ENCODE results near the gene LAIR2. TPM values are rescaled to one million over a fixed set of nuclear protein-coding genes. Genes with fewer than 3 reads are reported as not detected.

LAIR2 gene
- total and polyA plus RNA-seq, 4 donors = 0.19 to 0.24 TPM; not detected in 2

DNA sequence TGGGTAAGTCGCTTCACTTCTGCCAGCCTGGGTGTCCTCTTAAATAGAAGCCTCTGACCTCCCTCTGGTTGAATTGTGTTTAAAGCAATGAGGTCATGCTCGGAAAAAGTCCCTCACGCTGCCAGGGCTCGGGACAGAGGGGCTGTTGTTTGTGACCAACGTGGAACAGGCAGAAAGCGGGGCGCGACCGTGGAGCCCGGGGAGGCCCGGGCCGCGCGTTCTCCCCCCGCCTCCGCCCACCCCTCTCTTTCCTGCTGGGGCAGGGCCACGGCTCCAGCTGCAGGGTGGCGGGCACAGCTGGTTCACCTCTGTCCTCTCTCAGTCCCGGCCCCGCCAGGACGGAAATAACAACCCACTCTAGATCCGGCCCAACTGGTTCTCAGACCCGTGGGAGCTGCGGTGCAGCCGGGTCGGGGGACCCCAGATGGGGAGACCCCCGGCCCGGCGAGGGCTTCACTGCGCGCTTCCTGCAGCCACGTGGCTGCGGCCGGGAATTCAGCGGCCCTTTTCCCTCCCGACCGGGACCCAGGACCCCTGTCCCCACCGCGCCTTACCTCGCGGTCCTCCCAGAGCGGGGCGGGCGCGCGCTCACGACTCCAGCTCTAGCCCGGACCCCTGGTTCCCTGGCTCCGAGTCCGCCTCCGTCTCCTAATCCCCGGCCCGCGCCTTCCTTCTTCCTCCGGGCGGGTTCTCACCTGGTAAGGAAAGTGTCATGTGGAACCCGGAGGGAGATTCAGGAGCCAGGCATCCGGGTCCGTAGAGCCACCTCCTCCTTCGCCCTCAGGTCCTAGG, 31.4 kb upstream of the LAIR2 start:
- no peaks in the 10 kb centered on the region for H3K36me3 ChIP-seq (ENCODE audit: control insufficient read depth in 4 of 4, insufficient read depth in 3 of 4, low read depth in 1 of 4, low read length in 3 of 4)
- H3K9me3 ChIP-seq (ENCODE audit: control insufficient read depth in 4 of 4, low read length in 3 of 4) = no peaks in the 10 kb centered on the region
- no peak for DNase-seq (ENCODE audit: low spot score)
- TF ChIP-seq RAD21 (IDR thresholded peaks at IDR 0.05) (no peak), NR2F2 (IDR thresholded peaks at IDR 0.05) (peak; percentile 20)
- peaks cover 0 to 7% (median 2%) of the 10 kb centered on the region in 4 donors for H3K27me3 ChIP-seq (ENCODE audit: control insufficient read depth in 4 of 4, insufficient read depth in 4 of 4, low read length in 3 of 4)
- H3K4me1 ChIP-seq (ENCODE audit: control insufficient read depth in 4 of 4, insufficient read depth in 4 of 4, low read length in 3 of 4) = peaks cover 0 to 4% (median 1%) of the 10 kb centered on the region in 4 donors
- peak overlapping the region; percentile 15 to 25 for H3K27ac ChIP-seq (ENCODE audit: low read depth in 1 of 2, low read length in 2 of 2)
- WGBS = 5% methylated on average over 60 of the region's 60 CpGs
- H3K4me3 ChIP-seq (ENCODE audit: low read depth in 1 of 3, low read length in 3 of 3) = peak overlapping the region in 1 of 3 donors; percentile 25
- H3K9ac ChIP-seq (ENCODE audit: low read depth in 1 of 2, low read length in 2 of 2) = no peak overlapping the region

DNA sequence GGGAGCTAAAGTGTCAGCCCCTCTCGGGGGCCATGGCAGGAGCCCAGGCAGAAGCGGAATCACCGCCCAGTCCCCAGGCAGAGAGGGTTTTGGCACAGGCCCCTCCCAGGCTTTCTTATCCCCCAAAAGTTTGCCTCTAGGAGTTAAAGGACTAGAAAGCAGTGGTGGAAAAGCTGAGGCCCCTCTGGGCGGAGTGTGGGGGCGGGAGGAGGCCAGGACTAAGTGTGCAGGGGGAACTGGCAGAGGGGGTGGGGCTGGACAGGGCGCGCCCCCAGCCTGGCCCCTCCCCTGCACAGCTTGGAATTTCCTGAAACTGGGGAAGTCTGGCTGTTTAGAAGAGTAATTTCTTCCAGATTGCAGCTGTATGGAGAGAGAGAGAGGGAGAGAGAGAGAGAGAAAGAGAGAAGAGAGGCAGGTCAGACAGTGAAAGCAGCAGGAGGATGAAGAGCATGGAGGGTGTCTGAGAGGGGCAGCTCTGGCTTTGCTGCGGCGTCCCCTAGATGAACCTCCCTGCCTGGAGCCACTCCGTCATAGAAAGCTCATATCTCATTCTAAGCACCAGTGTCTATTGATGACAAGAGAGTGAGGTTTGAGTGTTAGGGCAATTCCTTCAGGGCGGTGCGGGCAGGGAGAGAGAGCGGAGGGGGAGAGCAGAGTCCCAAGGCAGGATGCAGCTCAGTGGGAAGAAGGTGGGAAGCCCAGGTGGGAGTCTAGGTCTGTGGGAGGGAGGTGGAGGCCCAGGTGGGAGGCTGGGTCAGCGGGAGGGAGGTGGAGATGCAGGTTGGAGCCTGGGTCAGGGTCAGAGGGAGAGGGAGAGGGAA, 29.4 kb upstream of the LAIR2 start, which contains the start of gene CDC42EP5:
CDC42EP5 (minus strand) TSS at position 226 of the 821 bp plus-strand sequence. CDS start 7,749 bp downstream, outside the sequence.
- H3K36me3 ChIP-seq (ENCODE audit: control insufficient read depth in 4 of 4, insufficient read depth in 3 of 4, low read depth in 1 of 4, low read length in 3 of 4) = no peaks in the 10 kb centered on the region
- peak within 1 kb of the TSS; percentile 32 to 35 for H3K27ac ChIP-seq (ENCODE audit: low read depth in 1 of 2, low read length in 2 of 2)
- no peaks in the 10 kb centered on the region for H3K9me3 ChIP-seq (ENCODE audit: control insufficient read depth in 4 of 4, low read length in 3 of 4)
- no peak for TF ChIP-seq TAF1 (conservative IDR thresholded peaks at IDR 0.05)
- no peak for TF ChIP-seq GABPA (IDR thresholded peaks at IDR 0.05 in 1 of 2, conservative IDR thresholded peaks at IDR 0.05 in 1 of 2)
- no peak for TF ChIP-seq YY1 (IDR thresholded peaks at IDR 0.05)
- TF ChIP-seq RAD21 (IDR thresholded peaks at IDR 0.05) = no peak
- TF ChIP-seq RXRA (IDR thresholded peaks at IDR 0.05) = peak in 1 of 2 donors; percentile 22
- peak; percentile 41 for TF ChIP-seq SP1 (IDR thresholded peaks at IDR 0.05)
- H3K9ac ChIP-seq (ENCODE audit: low read depth in 1 of 2, low read length in 2 of 2) = peak within 1 kb of the TSS in 1 of 2 donors; percentile 13
- H3K27me3 ChIP-seq (ENCODE audit: control insufficient read depth in 4 of 4, insufficient read depth in 4 of 4, low read length in 3 of 4) = peaks cover 0 to 7% (median 2%) of the 10 kb centered on the region in 4 donors
- no peak for DNase-seq (ENCODE audit: low spot score)
- peaks cover 0 to 4% (median 1%) of the 10 kb centered on the region in 4 donors for H3K4me1 ChIP-seq (ENCODE audit: control insufficient read depth in 4 of 4, insufficient read depth in 4 of 4, low read length in 3 of 4)
- 21% methylated on average over 14 of the region's 14 CpGs for WGBS
- H3K4me3 ChIP-seq (ENCODE audit: low read depth in 1 of 3, low read length in 3 of 3) = peak within 1 kb of the TSS in 1 of 3 donors; percentile 35

DNA sequence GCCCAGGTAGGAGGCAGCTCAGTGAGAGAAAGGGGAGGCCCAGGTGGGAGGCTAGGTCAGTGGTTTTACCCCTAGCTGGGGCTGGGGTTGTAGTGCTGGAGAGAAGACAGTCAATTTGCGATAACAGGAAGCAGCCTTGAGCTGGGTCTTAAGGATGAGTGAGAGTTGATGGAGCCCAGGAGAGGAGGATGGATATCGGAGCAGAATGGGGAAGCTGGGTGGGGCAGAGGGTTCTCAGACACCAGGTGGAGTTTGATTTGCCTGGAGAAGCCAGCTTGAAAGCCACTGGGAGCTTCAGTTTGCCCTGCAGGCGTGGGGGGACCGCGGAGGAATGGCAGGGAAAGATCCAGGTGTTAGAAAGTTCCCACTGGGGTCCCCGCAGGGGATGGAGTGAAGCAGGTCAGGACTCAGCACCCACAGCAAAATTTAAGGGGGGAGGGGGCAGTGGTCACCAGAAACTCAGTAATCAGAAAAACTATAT, 28.7 kb upstream of the LAIR2 start:
- no peak overlapping the region for H3K9ac ChIP-seq (ENCODE audit: low read depth in 1 of 2, low read length in 2 of 2)
- peak overlapping the region; percentile 25 to 32 for H3K27ac ChIP-seq (ENCODE audit: low read depth in 1 of 2, low read length in 2 of 2)
- H3K4me1 ChIP-seq (ENCODE audit: control insufficient read depth in 4 of 4, insufficient read depth in 4 of 4, low read length in 3 of 4) = peaks cover 0 to 4% (median 1%) of the 10 kb centered on the region in 4 donors
- no peaks in the 10 kb centered on the region for H3K36me3 ChIP-seq (ENCODE audit: control insufficient read depth in 4 of 4, insufficient read depth in 3 of 4, low read depth in 1 of 4, low read length in 3 of 4)
- no peak for TF ChIP-seq GABPA (IDR thresholded peaks at IDR 0.05 in 1 of 2, conservative IDR thresholded peaks at IDR 0.05 in 1 of 2)
- TF ChIP-seq, protein P1, sequence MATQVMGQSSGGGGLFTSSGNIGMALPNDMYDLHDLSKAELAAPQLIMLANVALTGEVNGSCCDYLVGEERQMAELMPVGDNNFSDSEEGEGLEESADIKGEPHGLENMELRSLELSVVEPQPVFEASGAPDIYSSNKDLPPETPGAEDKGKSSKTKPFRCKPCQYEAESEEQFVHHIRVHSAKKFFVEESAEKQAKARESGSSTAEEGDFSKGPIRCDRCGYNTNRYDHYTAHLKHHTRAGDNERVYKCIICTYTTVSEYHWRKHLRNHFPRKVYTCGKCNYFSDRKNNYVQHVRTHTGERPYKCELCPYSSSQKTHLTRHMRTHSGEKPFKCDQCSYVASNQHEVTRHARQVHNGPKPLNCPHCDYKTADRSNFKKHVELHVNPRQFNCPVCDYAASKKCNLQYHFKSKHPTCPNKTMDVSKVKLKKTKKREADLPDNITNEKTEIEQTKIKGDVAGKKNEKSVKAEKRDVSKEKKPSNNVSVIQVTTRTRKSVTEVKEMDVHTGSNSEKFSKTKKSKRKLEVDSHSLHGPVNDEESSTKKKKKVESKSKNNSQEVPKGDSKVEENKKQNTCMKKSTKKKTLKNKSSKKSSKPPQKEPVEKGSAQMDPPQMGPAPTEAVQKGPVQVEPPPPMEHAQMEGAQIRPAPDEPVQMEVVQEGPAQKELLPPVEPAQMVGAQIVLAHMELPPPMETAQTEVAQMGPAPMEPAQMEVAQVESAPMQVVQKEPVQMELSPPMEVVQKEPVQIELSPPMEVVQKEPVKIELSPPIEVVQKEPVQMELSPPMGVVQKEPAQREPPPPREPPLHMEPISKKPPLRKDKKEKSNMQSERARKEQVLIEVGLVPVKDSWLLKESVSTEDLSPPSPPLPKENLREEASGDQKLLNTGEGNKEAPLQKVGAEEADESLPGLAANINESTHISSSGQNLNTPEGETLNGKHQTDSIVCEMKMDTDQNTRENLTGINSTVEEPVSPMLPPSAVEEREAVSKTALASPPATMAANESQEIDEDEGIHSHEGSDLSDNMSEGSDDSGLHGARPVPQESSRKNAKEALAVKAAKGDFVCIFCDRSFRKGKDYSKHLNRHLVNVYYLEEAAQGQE (IDR thresholded peaks at IDR 0.05) = no peak
- TF ChIP-seq FOXA2 (IDR thresholded peaks at IDR 0.05) = no peak
- TF ChIP-seq RXRA (IDR thresholded peaks at IDR 0.05) = no peak
- no peak for TF ChIP-seq RAD21 (IDR thresholded peaks at IDR 0.05)
- TF ChIP-seq, protein P2, sequence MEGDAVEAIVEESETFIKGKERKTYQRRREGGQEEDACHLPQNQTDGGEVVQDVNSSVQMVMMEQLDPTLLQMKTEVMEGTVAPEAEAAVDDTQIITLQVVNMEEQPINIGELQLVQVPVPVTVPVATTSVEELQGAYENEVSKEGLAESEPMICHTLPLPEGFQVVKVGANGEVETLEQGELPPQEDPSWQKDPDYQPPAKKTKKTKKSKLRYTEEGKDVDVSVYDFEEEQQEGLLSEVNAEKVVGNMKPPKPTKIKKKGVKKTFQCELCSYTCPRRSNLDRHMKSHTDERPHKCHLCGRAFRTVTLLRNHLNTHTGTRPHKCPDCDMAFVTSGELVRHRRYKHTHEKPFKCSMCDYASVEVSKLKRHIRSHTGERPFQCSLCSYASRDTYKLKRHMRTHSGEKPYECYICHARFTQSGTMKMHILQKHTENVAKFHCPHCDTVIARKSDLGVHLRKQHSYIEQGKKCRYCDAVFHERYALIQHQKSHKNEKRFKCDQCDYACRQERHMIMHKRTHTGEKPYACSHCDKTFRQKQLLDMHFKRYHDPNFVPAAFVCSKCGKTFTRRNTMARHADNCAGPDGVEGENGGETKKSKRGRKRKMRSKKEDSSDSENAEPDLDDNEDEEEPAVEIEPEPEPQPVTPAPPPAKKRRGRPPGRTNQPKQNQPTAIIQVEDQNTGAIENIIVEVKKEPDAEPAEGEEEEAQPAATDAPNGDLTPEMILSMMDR (IDR thresholded peaks at IDR 0.05; ENCODE audit: low read depth, low read length, missing input control) = no peak
- H3K27me3 ChIP-seq (ENCODE audit: control insufficient read depth in 4 of 4, insufficient read depth in 4 of 4, low read length in 3 of 4) = peaks cover 0 to 7% (median 2%) of the 10 kb centered on the region in 4 donors
- H3K4me3 ChIP-seq (ENCODE audit: low read depth in 1 of 3, low read length in 3 of 3) = no peak overlapping the region
- DNase-seq (ENCODE audit: low spot score) = no peak
- 66% methylated on average over 6 of the region's 6 CpGs for WGBS
- no peaks in the 10 kb centered on the region for H3K9me3 ChIP-seq (ENCODE audit: control insufficient read depth in 4 of 4, low read length in 3 of 4)

Data from liver (tissue), 9 donors.